Measurements from ENCODE around the gene RALGAPA2. TPM values are rescaled to one million over a fixed set of nuclear protein-coding genes. Genes with fewer than 3 reads are reported as not detected.

Gene RALGAPA2
- total RNA-seq, 4 donors from 2014 or later, result 13.3 to 29.8 (median 23.6) TPM

- H3K27ac ChIP-seq, result no peak overlapping the region
- intact Hi-C loops (cut with DNase I), result no loop called here
- H3K36me3 ChIP-seq, result no peaks in the 10 kb centered on the region
- H3K9me3 ChIP-seq, result no peaks in the 10 kb centered on the region
- H3K4me1 ChIP-seq, result peaks cover 0 to 5% (median 4%) of the 10 kb centered on the region in 3 donors
- H3K4me3 ChIP-seq, result no peak overlapping the region
- 76 to 91% methylated on average over 7 of the region's 7 CpGs for WGBS, 2 donors
- DNase-seq, result no peak
- no peaks in the 10 kb centered on the region for H3K27me3 ChIP-seq
- TF ChIP-seq, protein P1, sequence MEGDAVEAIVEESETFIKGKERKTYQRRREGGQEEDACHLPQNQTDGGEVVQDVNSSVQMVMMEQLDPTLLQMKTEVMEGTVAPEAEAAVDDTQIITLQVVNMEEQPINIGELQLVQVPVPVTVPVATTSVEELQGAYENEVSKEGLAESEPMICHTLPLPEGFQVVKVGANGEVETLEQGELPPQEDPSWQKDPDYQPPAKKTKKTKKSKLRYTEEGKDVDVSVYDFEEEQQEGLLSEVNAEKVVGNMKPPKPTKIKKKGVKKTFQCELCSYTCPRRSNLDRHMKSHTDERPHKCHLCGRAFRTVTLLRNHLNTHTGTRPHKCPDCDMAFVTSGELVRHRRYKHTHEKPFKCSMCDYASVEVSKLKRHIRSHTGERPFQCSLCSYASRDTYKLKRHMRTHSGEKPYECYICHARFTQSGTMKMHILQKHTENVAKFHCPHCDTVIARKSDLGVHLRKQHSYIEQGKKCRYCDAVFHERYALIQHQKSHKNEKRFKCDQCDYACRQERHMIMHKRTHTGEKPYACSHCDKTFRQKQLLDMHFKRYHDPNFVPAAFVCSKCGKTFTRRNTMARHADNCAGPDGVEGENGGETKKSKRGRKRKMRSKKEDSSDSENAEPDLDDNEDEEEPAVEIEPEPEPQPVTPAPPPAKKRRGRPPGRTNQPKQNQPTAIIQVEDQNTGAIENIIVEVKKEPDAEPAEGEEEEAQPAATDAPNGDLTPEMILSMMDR (IDR thresholded peaks at IDR 0.05), result no peak
- no peak for TF ChIP-seq POLR2A (IDR thresholded peaks at IDR 0.05)
These were observed 9.9 kb downstream of the RALGAPA2 start for GRCh38 chr20:20702330-20703245.

DNA sequence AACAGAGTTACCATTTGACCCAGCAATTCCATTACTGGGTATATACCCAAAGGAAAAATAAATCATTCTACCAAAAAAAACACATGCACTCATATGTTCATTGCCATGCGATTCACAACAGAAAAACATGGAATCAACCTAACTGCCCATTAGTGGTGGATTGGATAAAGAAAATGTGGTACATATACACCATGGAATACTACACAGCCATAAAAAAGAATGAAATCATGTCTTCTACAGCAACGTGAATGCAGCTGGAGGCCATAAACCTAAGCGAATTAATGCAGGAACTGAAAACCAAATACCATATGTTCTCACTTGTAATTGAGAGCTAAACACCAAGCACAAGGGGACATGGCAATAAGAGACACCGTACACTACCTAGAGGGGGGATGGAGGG lies 12.5 kb downstream of the RALGAPA2 start:
- Histone ChIP-seq H3K4me1 (peaks cover 0 to 7% (median 5%) of the 10 kb centered on the region in 3 donors), H3K4me3 (no peak overlapping the region), H3K9me3 (no peaks in the 10 kb centered on the region), H3K36me3 (no peaks in the 10 kb centered on the region), H3K27me3 (no peaks in the 10 kb centered on the region), H3K27ac (no peak overlapping the region)
- intact Hi-C loops (cut with DNase I), result no loop called here
- 94 to 95% methylated on average over 4 of the region's 4 CpGs for WGBS, 2 donors
- TF ChIP-seq, protein P1 (IDR thresholded peaks at IDR 0.05), result no peak
- no peak for TF ChIP-seq POLR2A (IDR thresholded peaks at IDR 0.05)
- DNase-seq, result no peak

GRCh38 chr20:20699144-20699543 lies 13.3 kb downstream of the RALGAPA2 start:
- Histone ChIP-seq H3K4me3 (no peak overlapping the region), H3K27me3 (no peaks in the 10 kb centered on the region), H3K36me3 (no peaks in the 10 kb centered on the region), H3K27ac (no peak overlapping the region), H3K4me1 (peaks cover 0 to 5% (median 5%) of the 10 kb centered on the region in 3 donors), H3K9me3 (no peaks in the 10 kb centered on the region)
- WGBS, 2 donors, result 80 to 91% methylated on average over 3 of the region's 3 CpGs
- no peak for TF ChIP-seq POLR2A (IDR thresholded peaks at IDR 0.05)
- TF ChIP-seq, protein P1 (IDR thresholded peaks at IDR 0.05), result no peak
- intact Hi-C loops (cut with DNase I), result no loop called here
- no peak for DNase-seq

DNA sequence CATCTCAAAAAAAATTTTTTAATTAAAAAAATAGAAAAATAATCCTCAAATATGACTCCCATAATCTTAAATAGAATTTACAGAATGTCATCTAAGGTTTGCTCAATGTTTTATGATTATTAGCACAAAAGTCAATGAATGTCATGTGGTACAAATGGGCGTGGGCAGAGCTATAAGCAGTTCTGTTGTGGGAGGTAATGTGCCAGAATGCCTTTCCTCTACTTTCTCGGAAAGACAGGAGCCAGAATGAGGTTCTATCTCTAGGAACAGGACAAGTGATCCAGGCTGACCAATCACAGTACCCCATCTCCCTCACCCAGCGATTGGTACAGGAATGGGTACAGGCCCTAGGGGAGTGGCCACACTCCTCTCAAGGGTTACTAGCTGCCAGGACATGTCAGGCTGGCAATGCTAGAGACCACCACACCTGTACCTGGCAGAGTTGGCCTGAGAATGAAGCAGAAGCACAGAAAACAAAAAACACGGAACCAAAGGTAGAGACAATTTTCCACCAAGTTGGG lies 15.1 kb downstream of the RALGAPA2 start:
- Histone ChIP-seq H3K27ac (no peak overlapping the region), H3K36me3 (no peaks in the 10 kb centered on the region), H3K4me1 (peaks cover 0 to 4% (median 3%) of the 10 kb centered on the region in 3 donors), H3K9me3 (no peaks in the 10 kb centered on the region), H3K4me3 (no peak overlapping the region), H3K27me3 (no peaks in the 10 kb centered on the region)
- TF ChIP-seq, protein P1 (IDR thresholded peaks at IDR 0.05), result no peak
- no peak for TF ChIP-seq POLR2A (IDR thresholded peaks at IDR 0.05)
- WGBS, 2 donors, result 85 to 90% methylated on average over 3 to 4 of the region's 4 CpGs
- no peak for DNase-seq
- intact Hi-C loops (cut with DNase I), result no loop called here

- Histone ChIP-seq H3K27ac (no peak overlapping the region), H3K4me3 (no peak overlapping the region), H3K4me1 (peaks cover 0 to 9% (median 0%) of the 10 kb centered on the region in 3 donors), H3K36me3 (no peaks in the 10 kb centered on the region), H3K27me3 (no peaks in the 10 kb centered on the region), H3K9me3 (no peaks in the 10 kb centered on the region)
- 54 to 58% methylated on average over 1 of the region's 1 CpG for WGBS, 2 donors
- DNase-seq, result no peak
- no peak for TF ChIP-seq POLR2A (IDR thresholded peaks at IDR 0.05)
- TF ChIP-seq, protein P1 (IDR thresholded peaks at IDR 0.05), result no peak
- intact Hi-C loops (cut with DNase I), result no loop called here
These were observed 17.1 kb downstream of the RALGAPA2 start for GRCh38 chr20:20695250-20695816.
